ENCODE results near the gene NT5E.

The NT5E gene

DNA sequence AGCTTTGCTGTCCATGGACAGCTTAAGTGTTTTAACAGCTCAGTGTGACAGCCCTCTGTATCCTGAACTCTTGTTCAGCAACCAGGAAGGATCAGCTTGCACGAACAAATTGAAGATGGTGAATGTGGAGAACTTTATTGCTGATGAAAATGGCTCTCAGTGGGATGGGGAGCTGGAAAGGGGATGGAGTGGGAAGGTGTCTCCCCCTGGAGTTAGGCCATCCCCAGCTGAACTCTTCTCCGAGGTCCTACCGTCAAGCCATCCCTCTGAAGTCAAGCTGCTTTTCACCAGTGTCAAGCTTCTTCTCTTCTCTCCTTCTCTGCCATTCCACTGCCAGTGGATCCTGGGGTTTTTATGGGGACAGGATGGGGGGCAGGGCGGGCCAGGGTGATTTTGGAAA is 26.6 kb downstream of the NT5E start:
- TF ChIP-seq POLR2AphosphoS5 (IDR thresholded peaks at IDR 0.05; ENCODE audit: low read depth, low read length): no peak
- no peak for TF ChIP-seq REST (IDR thresholded peaks at IDR 0.05; ENCODE audit: insufficient read depth in 1 of 2, low read depth in 2 of 2, low read length in 2 of 2)
- no peak for TF ChIP-seq FOXP2 (optimal IDR thresholded peaks at IDR 0.05; ENCODE audit: borderline replicate concordance, extremely low read depth, extremely low read length, insufficient read depth)
- no peak for TF ChIP-seq TAF1 (IDR thresholded peaks at IDR 0.05; ENCODE audit: borderline replicate concordance, insufficient read depth, low read length)
- TF ChIP-seq SIN3A (IDR thresholded peaks at IDR 0.05; ENCODE audit: borderline replicate concordance, insufficient read depth, low read length): no peak

- no peak for TF ChIP-seq TAF1 (IDR thresholded peaks at IDR 0.05; ENCODE audit: borderline replicate concordance, insufficient read depth, low read length)
- TF ChIP-seq POLR2AphosphoS5 (IDR thresholded peaks at IDR 0.05; ENCODE audit: low read depth, low read length): no peak
- no peak for TF ChIP-seq REST (IDR thresholded peaks at IDR 0.05; ENCODE audit: insufficient read depth in 1 of 2, low read depth in 2 of 2, low read length in 2 of 2)
- TF ChIP-seq FOXP2 (optimal IDR thresholded peaks at IDR 0.05; ENCODE audit: borderline replicate concordance, extremely low read depth, extremely low read length, insufficient read depth): no peak
- TF ChIP-seq SIN3A (IDR thresholded peaks at IDR 0.05; ENCODE audit: borderline replicate concordance, insufficient read depth, low read length): no peak
Observed at GRCh38 chr6:85479208-85479607, 29.3 kb downstream of the NT5E start.

DNA sequence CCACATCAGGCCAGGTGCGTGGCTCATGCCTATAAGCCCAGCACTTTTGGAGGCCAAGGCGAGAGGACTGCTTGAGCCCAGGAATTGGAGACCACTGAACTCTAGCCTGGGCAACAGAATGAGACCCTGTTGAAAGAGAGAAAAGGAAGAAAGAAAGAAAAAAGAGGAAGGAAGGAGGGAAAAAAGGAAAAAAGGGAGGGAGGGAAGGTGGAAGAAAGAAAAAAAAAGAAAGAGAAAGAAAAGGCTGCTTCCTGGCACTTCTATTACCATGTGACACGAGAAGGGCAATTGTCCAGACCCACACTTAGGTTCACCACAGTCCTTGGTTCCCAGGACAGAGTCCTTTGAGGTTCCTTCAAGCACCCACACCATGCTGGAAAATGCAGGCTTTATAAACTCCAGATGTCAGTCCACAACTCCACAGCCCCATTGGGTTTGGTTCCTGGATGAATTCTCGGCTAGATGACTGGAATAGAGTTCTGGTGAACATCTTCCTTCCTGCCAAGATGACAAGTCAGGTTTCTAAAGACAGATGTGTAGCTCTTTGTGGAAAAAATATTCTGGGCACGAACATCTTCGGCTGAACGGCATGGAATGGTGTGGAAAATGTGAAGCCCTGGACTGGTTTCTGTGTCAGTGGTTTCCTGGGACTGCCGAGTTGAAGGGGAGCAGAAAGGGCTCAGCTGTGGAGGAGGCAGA is 32.5 kb downstream of the NT5E start:
- TF ChIP-seq REST (IDR thresholded peaks at IDR 0.05; ENCODE audit: insufficient read depth in 1 of 2, low read depth in 2 of 2, low read length in 2 of 2): no peak
- no peak for TF ChIP-seq SIN3A (IDR thresholded peaks at IDR 0.05; ENCODE audit: borderline replicate concordance, insufficient read depth, low read length)
- TF ChIP-seq FOXP2 (optimal IDR thresholded peaks at IDR 0.05; ENCODE audit: borderline replicate concordance, extremely low read depth, extremely low read length, insufficient read depth): no peak
- no peak for TF ChIP-seq POLR2AphosphoS5 (IDR thresholded peaks at IDR 0.05; ENCODE audit: low read depth, low read length)
- TF ChIP-seq TAF1 (IDR thresholded peaks at IDR 0.05; ENCODE audit: borderline replicate concordance, insufficient read depth, low read length): no peak

- no peak for TF ChIP-seq POLR2AphosphoS5 (IDR thresholded peaks at IDR 0.05; ENCODE audit: low read depth, low read length)
- TF ChIP-seq SIN3A (IDR thresholded peaks at IDR 0.05; ENCODE audit: borderline replicate concordance, insufficient read depth, low read length): no peak
- TF ChIP-seq TAF1 (IDR thresholded peaks at IDR 0.05; ENCODE audit: borderline replicate concordance, insufficient read depth, low read length): no peak
- TF ChIP-seq FOXP2 (optimal IDR thresholded peaks at IDR 0.05; ENCODE audit: borderline replicate concordance, extremely low read depth, extremely low read length, insufficient read depth): no peak
- TF ChIP-seq REST (IDR thresholded peaks at IDR 0.05; ENCODE audit: insufficient read depth in 1 of 2, low read depth in 2 of 2, low read length in 2 of 2): no peak
Observed at GRCh38 chr6:85482905-85483700, 33.2 kb downstream of the NT5E start.

Data from PFSK-1 (cell line).